GM21526 (cell line): ENCODE data around the gene BZW1.

Experiments
- ATAC-seq: cut with Tn5 transposase; IDR thresholded peaks from one replicate; pipeline ENCODE4 v1.9.1; 2021; ENCODE audit warnings: moderate library complexity; ENCODE audit not compliant: unreplicated experiment, low FRiP score

BZW1 gene

DNA sequence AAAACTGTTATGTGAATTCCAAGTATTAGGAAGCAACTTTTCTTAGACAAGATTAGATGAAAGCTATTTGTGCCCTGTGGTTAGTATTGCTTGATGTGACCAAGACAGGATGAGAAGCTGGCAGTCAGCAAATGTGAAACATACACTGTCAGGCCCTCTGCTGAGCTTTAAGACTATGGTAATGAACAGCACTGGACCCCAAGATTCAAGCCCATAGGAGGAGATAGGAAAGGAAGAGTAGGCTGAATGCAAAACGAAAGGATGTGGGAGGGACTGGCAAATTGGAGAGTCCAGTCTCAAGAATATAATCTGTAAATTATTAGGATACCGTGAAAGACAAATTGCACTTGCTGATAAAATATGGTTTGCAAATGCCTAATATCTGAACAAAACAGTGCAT, 16.4 kb downstream of the BZW1 start:
- ATAC-seq, result no peak

GRCh38 chr2:200828572-200829257, 17.0 kb downstream of the BZW1 start:
- no peak for ATAC-seq

DNA sequence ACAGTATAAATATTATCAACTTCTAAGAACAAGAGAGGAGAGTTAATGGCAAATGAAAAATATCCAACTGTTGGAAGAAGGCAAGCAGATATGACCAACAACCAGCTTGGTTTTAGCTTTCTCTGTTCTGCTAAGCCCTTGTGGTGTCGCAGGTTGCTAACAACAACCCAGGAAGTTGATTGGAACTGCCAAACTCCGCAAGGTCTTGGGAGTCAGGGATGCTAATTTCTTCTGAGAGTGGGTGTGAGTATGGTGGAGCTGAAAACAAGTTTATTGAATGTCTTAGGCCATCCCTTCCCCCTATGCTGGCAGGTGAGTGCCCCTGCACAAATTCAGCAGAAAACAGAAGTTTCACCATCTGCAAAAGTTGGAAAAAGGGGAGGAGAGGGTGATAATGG, 17.5 kb downstream of the BZW1 start:
- ATAC-seq, result no peak

DNA sequence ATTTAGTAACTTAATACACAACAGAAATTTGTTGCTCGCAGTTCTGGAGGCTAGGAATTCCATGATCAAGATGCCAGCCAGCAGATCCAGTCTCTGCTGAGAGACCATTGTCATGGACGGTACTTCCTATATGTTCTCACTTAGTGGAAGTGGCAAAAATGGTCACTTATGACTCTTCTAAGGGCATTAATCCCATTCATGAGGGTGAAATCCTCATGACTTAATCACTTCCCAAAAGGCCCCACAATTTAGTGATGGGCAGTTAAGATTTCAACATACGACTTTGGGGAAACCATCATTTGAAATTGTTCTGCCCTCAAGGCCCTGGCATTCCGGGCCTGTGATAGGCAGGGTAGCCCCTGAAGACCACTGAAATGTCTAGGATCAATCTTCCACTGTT, 23.0 kb downstream of the BZW1 start:
- no peak for ATAC-seq

- ATAC-seq, result no peak
Observed at GRCh38 chr2:200839513-200839912, 27.8 kb downstream of the BZW1 start.

DNA sequence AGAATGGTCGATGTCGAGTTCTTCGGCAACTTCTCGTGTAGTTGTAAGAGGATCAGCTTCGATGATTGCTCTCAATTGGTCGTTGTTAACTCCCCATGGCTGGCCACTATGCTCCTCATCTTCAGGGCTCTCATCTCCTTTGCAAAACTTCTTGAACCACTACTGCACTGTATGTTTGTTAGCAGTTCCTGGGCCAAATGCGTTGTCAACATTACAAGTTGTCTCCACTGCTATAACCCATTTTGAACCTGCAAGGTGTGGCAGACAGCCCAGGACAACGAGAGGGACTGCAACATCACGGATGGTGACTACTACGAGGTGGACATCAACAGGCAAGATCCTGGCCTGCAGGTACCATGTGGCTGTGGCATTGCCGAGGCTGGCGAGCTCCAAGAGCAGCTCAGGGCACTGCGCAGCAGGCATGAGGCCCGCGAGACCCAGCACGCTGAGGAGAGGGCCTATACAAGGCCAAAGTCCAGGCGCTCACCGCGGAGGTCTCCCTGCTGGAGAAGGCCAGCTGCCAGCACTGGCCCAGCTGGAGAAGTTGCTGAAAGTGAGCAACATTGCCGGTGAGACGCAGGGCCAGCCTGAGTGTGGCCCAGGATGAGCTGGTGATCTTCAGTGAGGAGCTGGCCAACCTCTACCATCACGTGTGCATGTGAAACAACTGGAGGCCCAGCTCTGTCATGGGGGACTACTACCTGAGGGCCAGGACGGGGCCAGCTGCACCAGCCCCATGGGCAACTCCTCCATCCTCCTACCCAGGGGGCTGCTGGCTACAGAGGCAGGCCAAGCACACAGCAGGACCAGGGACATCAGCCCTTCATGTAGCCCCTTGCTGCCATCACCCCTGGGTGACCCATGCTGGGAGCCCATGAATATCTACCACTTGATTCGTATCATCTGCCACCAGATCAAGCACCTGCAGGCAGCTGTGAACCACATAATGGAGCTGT, 32.6 kb downstream of the BZW1 start:
- ATAC-seq, result no peak

GRCh38 chr2:200845194-200845593, 33.5 kb downstream of the BZW1 start:
- no peak for ATAC-seq

GRCh38 chr2:200845669-200846325, 34.1 kb downstream of the BZW1 start:
- no peak for ATAC-seq

DNA sequence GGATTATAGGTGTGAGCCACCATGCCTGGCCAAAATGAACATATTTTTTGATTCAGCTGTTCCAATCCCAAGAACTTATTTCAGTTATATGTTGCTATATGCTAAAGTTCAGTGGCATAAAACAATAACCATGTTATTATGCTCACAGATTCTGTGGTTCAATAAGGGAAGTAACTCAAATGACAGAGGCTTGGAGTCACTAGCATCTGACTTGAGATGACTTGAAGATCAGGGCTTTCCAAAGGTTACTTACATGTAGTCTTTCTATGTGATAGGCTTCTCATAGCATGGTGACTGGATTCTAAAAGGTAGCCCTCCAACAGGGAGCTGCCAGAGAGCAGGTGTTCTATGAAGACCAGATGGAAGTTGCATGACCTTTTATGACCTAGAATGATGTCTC, 35.6 kb downstream of the BZW1 start:
- ATAC-seq, result no peak

GRCh38 chr2:200847939-200848338, 36.2 kb downstream of the BZW1 start:
- no peak for ATAC-seq

- ATAC-seq, result no peak
Observed at GRCh38 chr2:200850512-200851256, 39.0 kb downstream of the BZW1 start.

DNA sequence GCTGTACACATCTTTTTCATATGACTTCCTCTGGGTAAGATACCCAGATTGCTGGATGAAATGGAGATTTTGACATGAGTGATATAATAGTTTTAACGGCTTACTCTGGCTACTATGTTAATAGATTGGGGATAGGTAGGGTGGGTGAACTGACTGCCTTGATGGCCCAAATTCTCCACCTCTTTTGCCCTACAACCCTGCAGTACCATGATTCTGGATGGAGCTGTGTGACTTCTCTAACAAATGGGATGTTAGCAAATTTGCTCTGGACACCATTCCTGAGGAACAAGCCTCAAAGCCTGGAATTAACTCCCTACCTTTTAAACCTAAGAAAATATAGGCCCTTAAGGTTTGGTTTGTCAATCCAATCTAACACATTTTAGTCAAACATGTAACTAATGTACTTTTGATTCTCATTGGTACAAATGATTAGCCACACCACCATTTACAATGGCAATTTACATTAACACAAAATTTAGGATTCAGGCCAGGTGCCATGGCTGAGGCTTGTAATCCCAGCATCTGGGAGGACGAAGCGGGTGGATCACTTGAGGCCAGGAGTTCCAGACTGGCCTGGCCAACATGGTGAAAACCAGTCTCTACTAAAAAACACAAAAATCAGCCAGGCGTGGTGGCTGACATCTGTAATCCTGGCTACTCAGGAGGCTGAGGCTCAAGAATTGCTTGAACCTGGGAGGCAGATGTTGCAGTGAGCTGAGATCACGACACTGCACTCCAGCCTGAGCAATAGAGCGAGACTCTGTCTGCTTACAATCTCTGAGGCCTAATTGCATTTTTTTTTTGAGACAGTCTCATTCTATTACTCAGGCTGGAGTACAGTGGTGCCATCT, 39.9 kb downstream of the BZW1 start:
- no peak for ATAC-seq

DNA sequence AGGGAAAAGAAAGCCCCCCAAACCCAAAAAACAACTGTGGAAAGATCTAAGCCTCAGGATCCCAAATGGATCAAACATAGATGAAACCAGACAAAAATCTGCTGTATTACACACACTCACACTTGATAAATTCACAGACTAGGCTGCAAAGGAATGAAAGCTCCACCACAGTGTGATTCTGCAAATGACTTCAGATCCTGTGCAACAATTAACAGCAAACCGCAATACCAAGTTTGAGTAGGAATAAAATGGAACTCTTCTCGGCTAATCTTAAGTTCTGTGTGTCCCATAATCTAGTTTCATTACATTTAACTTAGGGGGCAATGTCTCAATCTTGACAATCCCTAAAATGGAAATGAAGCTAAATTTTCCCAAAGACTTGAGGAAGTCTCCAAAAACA, 40.9 kb downstream of the BZW1 start:
- no peak for ATAC-seq

DNA sequence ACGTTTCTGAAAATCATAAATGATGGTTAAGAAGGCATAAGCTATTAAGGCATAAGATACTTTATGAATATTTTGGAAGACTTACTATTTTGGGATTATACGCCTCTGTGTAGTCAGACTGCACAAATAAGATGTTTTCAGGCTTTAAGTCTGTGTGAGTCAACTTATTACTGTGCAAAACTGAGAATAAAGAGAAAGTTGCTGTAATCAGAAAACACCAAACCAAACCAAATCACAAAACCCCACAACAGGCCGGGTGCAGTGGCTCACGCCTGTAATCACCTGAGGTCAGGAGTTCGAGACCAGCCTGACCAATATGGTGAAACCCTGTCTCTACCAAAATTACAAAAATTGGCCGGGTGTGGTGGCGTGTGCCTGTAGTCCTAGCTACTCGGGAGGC, 45.1 kb downstream of the BZW1 start:
- ATAC-seq, result no peak

GRCh38 chr2:200860092-200860795, 48.5 kb downstream of the BZW1 start:
- ATAC-seq, result no peak

- ATAC-seq, result no peak
Observed at GRCh38 chr2:200861617-200862155, 50.0 kb downstream of the BZW1 start.

GRCh38 chr2:200862532-200863000, 50.9 kb downstream of the BZW1 start:
- no peak for ATAC-seq

DNA sequence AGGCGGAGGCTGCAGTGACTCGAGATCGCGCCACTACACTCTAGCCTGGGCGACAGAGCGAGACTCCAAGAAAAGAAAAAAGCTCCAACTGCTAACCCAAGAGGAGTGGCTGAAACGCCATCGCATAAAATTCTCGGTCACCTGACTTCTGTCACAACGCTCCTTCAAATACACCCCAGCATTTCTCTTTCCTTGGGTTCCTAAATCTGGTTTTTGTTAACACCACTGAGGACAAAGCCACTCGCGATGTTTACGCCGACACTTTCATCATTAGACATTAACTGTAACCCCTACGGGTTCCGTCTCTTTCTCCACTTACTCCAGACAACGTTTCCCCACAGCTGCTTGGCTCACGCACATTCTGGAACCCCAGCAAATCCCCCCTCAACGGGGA, 52.1 kb downstream of the BZW1 start:
- no peak for ATAC-seq
